Pancreas (tissue), 10 donors: ENCODE measurements around the gene KCNQ1OT1. TPM values are rescaled to one million over a fixed set of nuclear protein-coding genes. Genes with fewer than 3 reads are reported as not detected.

Source experiments
- ATAC-seq, 4 donors: fragments of 200-7000 bp; cut with Tn5 transposase; one replicate each; pipeline versions ENCODE4 v1.8.0 to v1.9.1; 2020; ENCODE audit warnings: mild to moderate bottlenecking in 4 of 4, moderate library complexity in 4 of 4
- DNase-seq, 6 donors: peaks; one replicate each; pipeline ENCODE4 v3.0.0-alpha.2; 2020
- FAIRE-seq: peaks from 2 replicates; lab custom pipeline; 2012; peaks lifted over from hg19 to GRCh38; lab: Jason Lieb, UNC
- H3K27ac ChIP-seq, 4 donors: fragments of 200-600 bp; sonication (generic); 1 replicate in 3 of 4; 2 replicates in 1 of 4; pipeline versions ENCODE4 v1.5.0 to v1.8.0; 2020
- H3K27me3 ChIP-seq, 4 donors: fragments of 200-600 bp; one replicate each; pipeline ENCODE4 v1.8.0; 2021
- H3K36me3 ChIP-seq, 3 donors: fragments of 200-600 bp; sonication (generic) in 1 of 3; one replicate each; pipeline versions ENCODE4 v1.5.0 to v1.8.0; 2020 to 2021
- H3K4me1 ChIP-seq, 3 donors: fragments of 200-600 bp; one replicate each; pipeline ENCODE4 v1.8.0; 2021
- H3K4me3 ChIP-seq, 4 donors: fragments of 200-600 bp; sonication (generic) in 2 of 4; one replicate each; pipeline versions ENCODE4 v1.5.0 to v1.8.0; 2020 to 2021
- H3K9me3 ChIP-seq, 4 donors: fragments of 200-600 bp; one replicate each; pipeline ENCODE4 v1.8.0; 2021
- WGBS, 2 donors: extraction: QIAGEN DNeasy Blood & Tissue Kit; methylation state at CpG; one replicate each; pipeline ENCODE4 v1.1.7; 2013; 5-methylcytosine and 5-hydroxymethylcytosine counted together
- intact Hi-C, 3 donors: fragments of 100-400 bp; cut with DNase I; formaldehyde crosslinking; loops; one replicate each; pipeline versions ENCODE4 v1.11.1 to v1.14.2; 2022
- polyA plus RNA-seq, 2 donors: library from polyadenylated mRNA; stranded (reverse); fragments of 200-250 nt; gene quantifications; one replicate each; pipeline ENCODE4 v1.2.3, GENCODE V29; 2013
- total RNA-seq, 6 donors: library from RNA; stranded (reverse); fragmentation: NEBNext Ultra II Directional in 4 of 6; extraction: Animal tissue kit (Norgen Biotek cat#: 25700) in 4 of 6; gene quantifications; one replicate each; pipeline versions ENCODE4 v1.2.1 to v1.2.4, GENCODE V29; 2021 to 2023
- TF ChIP-seq, protein P1 (sequence below), 4 donors: fragments of 200-600 bp; sonication (generic) in 3 of 4; IDR thresholded peaks; one replicate each; pipeline versions ENCODE4 v1.5.0 to v1.8.0; 2021; ENCODE audit warnings: antibody characterized with exemption in 4 of 4
- donor health status: healthy with polysubstance abuse.
- donor health status: DM: no; HTN: no; CAD: no; lungs with moderate emphysema.
- donor health status: DM: no; HTN: no; CAD: no.
- donor health status: control.
- donor health status: control.
- donor health status: Bipolar disorder and iron deficiency.
- donor health status: DM: yes; HTN: yes; CAD: no.
- donor health status: DM: no; HTN: no; CAD: no.
- donor health status: DM: no; HTN: no; CAD: no.
- donor health status: DM: yes; HTN: yes; CAD: no.

KCNQ1OT1 gene
- total and polyA plus RNA-seq, 8 donors, result 0.31 to 1.9 (median 1.4) TPM

DNA sequence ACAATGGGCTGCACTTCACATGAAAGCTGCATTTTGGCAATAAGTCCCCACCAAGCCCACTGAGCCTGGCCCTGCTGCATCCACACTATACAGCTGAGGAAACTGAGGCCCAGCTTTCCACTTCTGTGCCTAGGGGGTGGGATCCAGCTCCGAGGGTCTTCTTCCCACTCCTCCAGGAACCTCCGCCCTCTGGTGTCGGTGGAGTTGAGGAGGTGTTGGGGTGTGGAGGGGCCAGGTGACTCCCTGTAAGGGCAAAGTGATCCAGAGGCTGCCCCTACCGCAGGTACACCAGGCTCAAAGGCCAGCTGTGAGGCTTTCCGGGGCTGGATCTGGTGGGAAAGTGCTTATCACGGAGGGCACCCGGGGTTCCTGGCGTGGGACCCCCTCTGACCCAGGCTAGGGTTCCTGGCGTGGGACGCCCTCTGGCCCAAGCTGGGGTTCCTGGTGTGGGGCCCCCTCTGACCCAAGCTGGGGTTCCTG lies 130.0 kb downstream of the KCNQ1OT1 start:
- Histone ChIP-seq H3K27ac (no peak overlapping the region), H3K36me3 (no peaks in the 10 kb centered on the region), H3K4me1 (no peaks in the 10 kb centered on the region), H3K9me3 (no peaks in the 10 kb centered on the region), H3K4me3 (no peak overlapping the region), H3K27me3 (no peaks in the 10 kb centered on the region)
- peak in 1 of 6 donors; percentile 44 for DNase-seq
- TF ChIP-seq, protein P1, sequence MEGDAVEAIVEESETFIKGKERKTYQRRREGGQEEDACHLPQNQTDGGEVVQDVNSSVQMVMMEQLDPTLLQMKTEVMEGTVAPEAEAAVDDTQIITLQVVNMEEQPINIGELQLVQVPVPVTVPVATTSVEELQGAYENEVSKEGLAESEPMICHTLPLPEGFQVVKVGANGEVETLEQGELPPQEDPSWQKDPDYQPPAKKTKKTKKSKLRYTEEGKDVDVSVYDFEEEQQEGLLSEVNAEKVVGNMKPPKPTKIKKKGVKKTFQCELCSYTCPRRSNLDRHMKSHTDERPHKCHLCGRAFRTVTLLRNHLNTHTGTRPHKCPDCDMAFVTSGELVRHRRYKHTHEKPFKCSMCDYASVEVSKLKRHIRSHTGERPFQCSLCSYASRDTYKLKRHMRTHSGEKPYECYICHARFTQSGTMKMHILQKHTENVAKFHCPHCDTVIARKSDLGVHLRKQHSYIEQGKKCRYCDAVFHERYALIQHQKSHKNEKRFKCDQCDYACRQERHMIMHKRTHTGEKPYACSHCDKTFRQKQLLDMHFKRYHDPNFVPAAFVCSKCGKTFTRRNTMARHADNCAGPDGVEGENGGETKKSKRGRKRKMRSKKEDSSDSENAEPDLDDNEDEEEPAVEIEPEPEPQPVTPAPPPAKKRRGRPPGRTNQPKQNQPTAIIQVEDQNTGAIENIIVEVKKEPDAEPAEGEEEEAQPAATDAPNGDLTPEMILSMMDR (IDR thresholded peaks at IDR 0.05), result no peak
- intact Hi-C loops, result no loop called here
- no peak for FAIRE-seq
- 95 to 96% methylated on average over 9 to 10 of the region's 10 CpGs for WGBS, 2 donors
- ATAC-seq, result no peak

DNA sequence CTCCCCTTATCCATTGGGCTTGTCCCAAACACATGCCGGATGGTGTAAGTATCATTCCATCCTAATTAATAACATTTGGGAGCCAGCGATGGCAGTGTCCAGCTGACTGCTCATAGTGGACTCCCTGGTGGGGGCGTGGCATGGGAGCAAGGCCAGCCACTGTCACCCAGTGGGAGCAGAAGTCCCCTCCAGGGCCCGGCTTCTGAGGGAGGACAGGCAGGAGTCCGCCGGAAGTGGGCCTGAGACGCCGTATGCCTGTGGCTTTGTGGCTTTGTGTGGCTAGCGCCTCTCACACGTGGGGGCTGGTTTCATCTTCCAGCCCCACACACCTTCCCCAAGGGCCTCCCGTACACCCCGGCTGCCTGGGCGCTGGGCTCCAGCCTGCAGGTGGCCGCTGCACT lies 130.5 kb downstream of the KCNQ1OT1 start:
- FAIRE-seq, result no peak
- Histone ChIP-seq H3K4me3 (no peak overlapping the region), H3K27me3 (no peaks in the 10 kb centered on the region), H3K4me1 (no peaks in the 10 kb centered on the region), H3K36me3 (no peaks in the 10 kb centered on the region), H3K27ac (no peak overlapping the region), H3K9me3 (no peaks in the 10 kb centered on the region)
- ATAC-seq, result no peak
- TF ChIP-seq, protein P1 (IDR thresholded peaks at IDR 0.05), result no peak
- DNase-seq, result peak in 2 of 6 donors; percentile 35 to 67
- WGBS, 2 donors, result 92 to 96% methylated on average over 14 of the region's 14 CpGs
- intact Hi-C loops, result no loop called here

DNA sequence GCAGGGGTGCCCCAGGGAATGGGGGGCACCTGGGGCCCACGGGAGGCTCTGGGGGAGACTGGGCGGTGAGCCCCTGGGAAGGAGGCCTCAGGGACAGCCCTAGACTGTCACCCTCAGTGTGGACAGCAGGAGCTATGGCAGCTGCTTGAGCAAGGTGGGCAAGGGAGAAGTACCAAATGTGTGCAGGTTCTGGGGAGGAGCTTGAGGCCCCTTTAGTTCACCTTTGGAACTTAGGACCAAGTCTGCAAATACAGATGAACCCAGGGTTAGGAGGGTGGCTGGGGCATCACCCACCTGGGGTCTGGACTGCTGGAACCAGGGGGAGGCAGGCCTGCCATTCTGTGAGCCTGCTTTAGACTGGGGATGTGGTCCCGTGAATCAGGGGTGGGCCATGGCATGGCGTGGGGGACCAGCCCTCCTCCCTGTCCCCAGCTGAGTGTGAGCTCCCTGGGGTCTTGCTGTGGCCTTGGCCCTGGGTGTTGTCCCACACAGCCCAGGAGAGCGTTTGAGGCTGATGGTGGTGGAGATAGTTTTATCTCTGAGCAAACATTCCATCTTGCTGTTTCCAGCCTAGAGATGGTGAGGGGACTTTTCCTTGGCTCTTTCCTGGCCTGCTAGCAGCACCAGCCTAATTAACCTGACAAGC lies 132.6 kb downstream of the KCNQ1OT1 start:
- H3K27me3 ChIP-seq, result no peaks in the 10 kb centered on the region
- TF ChIP-seq, protein P1 (IDR thresholded peaks at IDR 0.05), result no peak
- no peaks in the 10 kb centered on the region for H3K9me3 ChIP-seq
- no peak overlapping the region for H3K4me3 ChIP-seq
- intact Hi-C loops, result no loop called here
- ATAC-seq, result no peak
- WGBS, 2 donors, result 79 to 80% methylated on average over 5 of the region's 5 CpGs
- no peak overlapping the region for H3K27ac ChIP-seq
- H3K4me1 ChIP-seq, result no peaks in the 10 kb centered on the region
- peak in 3 of 6 donors; percentile 0 to 37 (median 32) for DNase-seq
- no peaks in the 10 kb centered on the region for H3K36me3 ChIP-seq
- no peak for FAIRE-seq

DNA sequence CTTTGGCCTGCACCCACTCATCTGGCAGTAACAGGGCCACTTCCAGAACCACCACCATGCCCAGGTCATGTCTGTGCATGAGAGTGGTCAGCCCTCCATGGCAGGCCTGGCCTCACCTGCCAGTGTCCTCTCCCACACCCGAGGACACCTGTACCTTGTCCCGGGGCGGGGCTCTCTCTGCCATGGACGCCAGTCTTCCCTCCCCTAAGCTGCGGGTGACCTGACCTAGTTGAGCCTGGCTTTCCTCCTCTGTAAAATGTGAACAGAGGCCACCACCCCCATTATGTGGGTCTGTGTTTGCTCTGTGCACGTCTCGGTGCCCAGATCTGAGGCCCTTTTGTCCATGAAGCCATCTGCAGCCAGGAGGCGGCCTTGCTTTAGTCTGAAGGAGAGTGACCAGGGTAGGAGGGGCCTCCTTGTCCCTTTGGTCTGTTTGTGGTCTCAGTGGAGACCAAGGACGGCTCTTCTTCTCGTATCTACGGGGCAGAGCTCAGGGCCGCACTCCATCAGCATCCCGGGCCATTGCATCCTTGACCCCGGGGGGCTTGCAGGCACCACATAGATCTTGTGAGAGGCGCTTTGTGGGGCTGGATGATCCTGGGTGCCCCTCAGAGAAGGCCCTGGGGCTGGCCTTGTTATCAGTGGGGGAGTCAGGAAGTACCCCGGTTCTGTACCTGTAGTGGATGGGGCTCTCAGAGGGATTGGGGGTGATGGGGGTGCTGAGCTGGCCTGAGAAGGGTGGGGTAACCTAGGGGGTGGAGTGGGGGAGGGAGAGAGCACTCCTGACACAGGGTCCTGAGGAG lies 133.4 kb downstream of the KCNQ1OT1 start:
- intact Hi-C loops, result no loop called here
- Histone ChIP-seq H3K4me1 (no peaks in the 10 kb centered on the region), H3K9me3 (no peaks in the 10 kb centered on the region), H3K4me3 (no peak overlapping the region), H3K27ac (no peak overlapping the region), H3K36me3 (no peaks in the 10 kb centered on the region), H3K27me3 (no peaks in the 10 kb centered on the region)
- ATAC-seq (peak in 2 of 4 donors; percentile 15 to 16), DNase-seq (peak in 4 of 6 donors; percentile 1 to 54 (median 36)), FAIRE-seq (no peak)
- TF ChIP-seq, protein P1 (IDR thresholded peaks at IDR 0.05), result no peak
- 85 to 86% methylated on average over 16 of the region's 16 CpGs for WGBS, 2 donors
